BJ (cell line): Measurements from ENCODE around the gene COMMD6. TPM values are rescaled to one million over a fixed set of nuclear protein-coding genes. Genes with fewer than 3 reads are reported as not detected.

ENCODE experiments used
- CTCF ChIA-PET: fragments of 350-600 bp; formaldehyde crosslinking; extraction: SDS; loops from one replicate; lab custom pipeline; 2021; ENCODE audit warnings: antibody characterized with exemption, inconsistent platforms; lab: Yijun Ruan, JAX
- POLR2A ChIA-PET: fragments of 300-600 bp; sonication (Branson Sonifier 250); formaldehyde crosslinking; extraction: SDS; loops from one replicate; lab custom pipeline; 2021; ENCODE audit warnings: antibody characterized with exemption; lab: Charles Lee
- DNase-seq: peaks from one replicate; pipeline ENCODE4 v3.0.0-alpha.2; 2011; ENCODE audit warnings: low read depth
- H3K27me3 ChIP-seq: 2 replicates; pipeline ENCODE4 v1.6.0; 2011; ENCODE audit warnings: low read length; ENCODE audit not compliant: control insufficient read depth, insufficient read depth
- H3K36me3 ChIP-seq: 2 replicates; pipeline ENCODE4 v1.5.1; 2011; ENCODE audit warnings: low read length; ENCODE audit not compliant: control insufficient read depth, insufficient read depth
- H3K4me3 ChIP-seq: 2 replicates; pipeline ENCODE4 v1.5.1; 2011; ENCODE audit warnings: low read depth, mild to moderate bottlenecking, control low read depth, low read length
- polyA plus RNA-seq: library from polyadenylated mRNA; depleted of rRNA; stranded (reverse); fragments of >200 nt; gene quantifications from 2 replicates; pipeline ENCODE4 v1.2.3, GENCODE V29; 2011
- TF ChIP-seq, protein P1 (sequence below): IDR thresholded peaks from 2 replicates; pipeline ENCODE4 v1.5.1; 2011; ENCODE audit warnings: low read depth, mild to moderate bottlenecking, control low read depth, inconsistent platforms, low read length, moderate library complexity; ENCODE audit not compliant: insufficient read depth

COMMD6 gene
- polyA plus RNA-seq, 1 experiment = 95.7 TPM

DNA sequence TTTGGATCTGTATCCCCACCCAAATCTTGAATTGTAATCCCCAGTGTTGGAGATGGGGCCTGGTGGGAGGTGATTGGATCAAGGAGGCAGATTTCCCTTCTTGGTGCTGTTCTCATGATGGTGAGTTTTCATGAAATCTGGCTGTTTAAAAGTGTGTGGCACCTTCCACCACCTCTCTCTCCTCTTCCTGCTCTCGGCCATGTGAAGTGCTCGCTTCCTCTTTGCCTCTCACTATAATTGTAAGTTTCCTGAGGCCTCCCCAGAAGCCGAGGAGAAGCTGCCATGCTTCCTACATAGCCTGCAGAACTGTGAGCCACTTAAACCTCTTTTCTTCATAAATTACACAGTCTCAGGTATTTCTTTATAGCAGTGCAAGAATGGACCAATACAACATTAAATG lies 15.7 kb downstream of the COMMD6 start:
- Histone ChIP-seq H3K27me3 (no peaks in the 10 kb centered on the region), H3K36me3 (peaks cover 2% of the 10 kb centered on the region; the same call in 1 of the 2 replicates), H3K4me3 (no peak overlapping the region)
- CTCF ChIA-PET = interaction anchor here (1.6 kb wide), 1 partner anchor 10 kb away, joined by 3 read pairs; no protein-coding TSS in a partner anchor
- POLR2A ChIA-PET = no interaction called here
- DNase-seq = no peak
- TF ChIP-seq, protein P1, sequence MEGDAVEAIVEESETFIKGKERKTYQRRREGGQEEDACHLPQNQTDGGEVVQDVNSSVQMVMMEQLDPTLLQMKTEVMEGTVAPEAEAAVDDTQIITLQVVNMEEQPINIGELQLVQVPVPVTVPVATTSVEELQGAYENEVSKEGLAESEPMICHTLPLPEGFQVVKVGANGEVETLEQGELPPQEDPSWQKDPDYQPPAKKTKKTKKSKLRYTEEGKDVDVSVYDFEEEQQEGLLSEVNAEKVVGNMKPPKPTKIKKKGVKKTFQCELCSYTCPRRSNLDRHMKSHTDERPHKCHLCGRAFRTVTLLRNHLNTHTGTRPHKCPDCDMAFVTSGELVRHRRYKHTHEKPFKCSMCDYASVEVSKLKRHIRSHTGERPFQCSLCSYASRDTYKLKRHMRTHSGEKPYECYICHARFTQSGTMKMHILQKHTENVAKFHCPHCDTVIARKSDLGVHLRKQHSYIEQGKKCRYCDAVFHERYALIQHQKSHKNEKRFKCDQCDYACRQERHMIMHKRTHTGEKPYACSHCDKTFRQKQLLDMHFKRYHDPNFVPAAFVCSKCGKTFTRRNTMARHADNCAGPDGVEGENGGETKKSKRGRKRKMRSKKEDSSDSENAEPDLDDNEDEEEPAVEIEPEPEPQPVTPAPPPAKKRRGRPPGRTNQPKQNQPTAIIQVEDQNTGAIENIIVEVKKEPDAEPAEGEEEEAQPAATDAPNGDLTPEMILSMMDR = no peak

DNA sequence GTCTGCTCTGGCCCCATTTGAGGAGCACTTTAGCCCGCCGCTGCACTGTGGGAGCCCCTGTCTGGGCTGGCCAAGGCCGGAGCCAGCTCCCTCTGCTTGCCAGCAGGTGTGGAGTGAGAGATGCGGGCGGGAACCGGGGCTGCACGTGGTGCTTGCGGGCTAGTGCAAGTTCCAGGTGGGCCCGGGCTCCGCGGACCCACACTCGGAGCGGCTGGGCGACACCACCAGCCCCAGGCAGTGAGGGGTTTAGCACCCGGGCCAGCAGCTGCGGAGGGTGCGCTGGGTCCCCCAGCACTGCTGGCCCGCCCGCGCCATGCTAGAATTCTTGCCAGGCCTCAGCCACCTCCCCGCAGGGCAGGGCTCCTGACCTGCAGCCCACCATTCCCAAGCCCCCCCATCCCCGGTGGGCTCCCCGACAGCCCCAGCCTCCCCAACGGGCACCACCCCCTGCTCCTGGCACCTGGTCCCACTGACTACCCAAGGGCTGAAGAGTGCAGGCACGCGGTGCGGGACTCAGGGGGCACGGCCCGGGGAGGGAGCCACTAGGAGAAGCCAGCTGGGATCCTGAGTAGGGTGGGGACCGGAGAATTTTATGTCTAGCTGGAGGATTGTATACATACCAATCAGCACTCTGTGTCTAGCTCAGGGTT lies 19.1 kb downstream of the COMMD6 start:
- Histone ChIP-seq H3K27me3 (no peaks in the 10 kb centered on the region), H3K36me3 (no peaks in the 10 kb centered on the region), H3K4me3 (no peak overlapping the region)
- DNase-seq = no peak
- ChIA-PET POLR2A (no interaction called here), CTCF (no interaction called here)
- TF ChIP-seq, protein P1 = no peak

DNA sequence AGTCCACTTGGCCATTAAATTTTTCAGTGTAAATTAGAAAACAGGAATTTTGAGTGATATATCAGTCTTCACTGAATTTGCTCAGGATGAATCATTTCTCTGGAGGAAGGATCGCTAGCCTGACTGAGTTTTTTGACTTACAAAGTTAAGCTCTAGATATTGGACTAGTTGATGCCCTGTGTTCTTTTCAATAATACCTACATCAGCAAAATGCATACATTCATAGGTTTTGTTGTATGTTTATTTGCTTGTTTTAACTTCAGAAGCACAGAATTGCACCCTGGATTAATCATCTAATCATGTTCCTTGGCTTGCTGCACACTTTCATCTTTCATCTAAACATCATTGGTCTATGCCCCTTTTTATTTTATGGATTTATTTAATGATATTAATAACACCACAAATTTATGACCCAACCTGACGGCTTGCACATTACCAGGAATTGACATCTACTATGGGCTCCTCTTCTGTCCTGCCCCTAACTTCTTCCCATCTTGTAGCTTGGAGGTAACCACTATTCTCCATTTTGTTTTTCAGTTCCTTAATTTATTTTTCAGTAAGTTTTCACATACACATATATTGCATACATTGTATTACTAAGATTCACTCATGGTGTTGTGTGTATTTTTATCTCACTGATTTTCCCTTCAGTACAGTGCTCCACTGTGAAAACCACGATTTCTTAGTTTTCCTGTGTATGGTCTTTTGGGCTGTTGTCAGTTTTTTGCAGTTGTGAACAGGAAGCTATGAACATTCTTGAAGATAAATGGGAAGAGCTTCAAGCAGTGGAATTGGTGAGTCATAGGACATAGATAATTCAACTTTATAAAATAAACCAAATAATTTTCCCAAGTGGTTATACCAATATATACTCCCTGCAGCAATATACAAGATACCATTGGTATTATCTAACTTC lies 23.3 kb downstream of the COMMD6 start:
- CTCF ChIA-PET = interaction anchor here (0.5 to 1.6 kb wide), 4 partner anchors 19 to 142 kb away, joined by 3 to 4 read pairs (median 3); partner anchors contain the start of gene TBC1D4
- Histone ChIP-seq H3K36me3 (no peaks in the 10 kb centered on the region), H3K27me3 (no peaks in the 10 kb centered on the region), H3K4me3 (no peak overlapping the region)
- TF ChIP-seq, protein P1 = no peak
- POLR2A ChIA-PET = no interaction called here
- DNase-seq = no peak

DNA sequence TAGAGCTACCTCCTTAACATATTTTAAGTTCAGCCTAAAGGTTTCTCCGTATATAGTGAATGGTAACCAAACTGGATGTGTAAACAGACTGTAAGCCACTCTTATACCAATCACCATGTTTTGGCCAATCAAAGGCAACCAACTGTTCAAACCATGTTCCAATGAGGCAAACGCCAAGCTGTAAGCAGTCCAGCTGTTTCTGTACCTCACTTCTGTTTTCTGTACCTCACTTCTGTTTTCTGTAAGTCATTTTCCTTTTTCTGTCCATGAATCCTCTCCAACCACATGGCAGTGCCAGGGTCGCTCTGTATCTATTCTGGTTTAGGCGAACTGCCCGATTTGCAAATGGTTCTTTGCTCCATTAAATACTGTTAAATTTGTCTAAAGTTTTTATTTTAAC lies 24.4 kb downstream of the COMMD6 start:
- CTCF ChIA-PET = interaction anchor here (1.2 to 1.6 kb wide), 3 partner anchors 11 to 31 kb away, joined by 3 to 4 read pairs (median 4); partner anchors contain the start of gene TBC1D4
- H3K36me3 ChIP-seq = no peaks in the 10 kb centered on the region
- TF ChIP-seq, protein P1 = no peak
- no peak for DNase-seq
- POLR2A ChIA-PET = no interaction called here
- no peak overlapping the region for H3K4me3 ChIP-seq
- no peaks in the 10 kb centered on the region for H3K27me3 ChIP-seq

DNA sequence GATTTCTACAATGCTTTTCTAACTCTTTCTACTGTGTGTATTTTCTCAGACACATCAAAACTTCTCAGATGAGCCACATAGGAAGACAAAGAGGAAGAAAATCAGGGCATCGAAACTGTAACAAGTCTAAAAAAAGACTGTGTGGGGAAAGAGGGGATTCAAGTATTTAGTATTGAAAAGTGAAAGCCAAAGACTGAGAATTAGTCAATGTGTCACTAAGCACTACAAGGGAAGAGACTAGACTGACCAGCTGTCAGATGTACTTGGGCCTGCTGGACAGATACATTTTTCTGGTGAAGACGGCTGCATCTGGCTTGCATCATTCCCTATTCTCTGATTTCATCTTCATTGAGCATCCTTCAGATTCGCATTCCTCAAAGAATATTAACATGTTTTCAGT lies 25.4 kb downstream of the COMMD6 start:
- DNase-seq = no peak
- POLR2A ChIA-PET = no interaction called here
- H3K4me3 ChIP-seq = no peak overlapping the region
- TF ChIP-seq, protein P1 = no peak
- H3K27me3 ChIP-seq = no peaks in the 10 kb centered on the region
- CTCF ChIA-PET = interaction anchor here (1.2 kb wide), 1 partner anchor 10 kb away, joined by 4 read pairs; no protein-coding TSS in a partner anchor
- no peaks in the 10 kb centered on the region for H3K36me3 ChIP-seq
